A673 (cell line): ENCODE results near the gene P4HB. TPM values are rescaled to one million over a fixed set of nuclear protein-coding genes. Genes with fewer than 3 reads are reported as not detected.

Experiments used
- BruUV-seq: library from RNA; stranded (reverse); fragments of 400-500 nt; replicated peaks from 2 replicates; lab custom pipeline; 2021; lab: Mats Ljungman, UMichigan
- CTCF ChIA-PET: fragments of 300-600 bp; sonication (Branson Sonifier 250); formaldehyde crosslinking; loops from one replicate; lab custom pipeline; 2022; ENCODE audit warnings: antibody characterized with exemption; lab: Charles Lee
- POLR2A ChIA-PET: fragments of 300-600 bp; sonication (Branson Sonifier 250); formaldehyde crosslinking; loops from one replicate; lab custom pipeline; 2022; ENCODE audit warnings: antibody characterized with exemption; ENCODE audit not compliant: low non-redundant PET; lab: Charles Lee
- DNase-seq: peaks from one replicate; pipeline ENCODE4 v3.0.0-alpha.2; 2015; ENCODE audit warnings: low spot score
- H3K27ac ChIP-seq: fragments of 200-600 bp; sonication (generic); 2 replicates; pipeline ENCODE4 v1.5.1; 2016; ENCODE audit warnings: mixed run types, low read depth, mild to moderate bottlenecking, mixed read lengths, antibody characterized with exemption, low read length; ENCODE audit not compliant: poor library complexity, severe bottlenecking
- H3K27me3 ChIP-seq: fragments of 200-600 bp; sonication (generic); replicated peaks from 2 replicates; pipeline ENCODE4 v1.6.1; 2017; ENCODE audit warnings: mixed run types, low read depth, mild to moderate bottlenecking, mixed read lengths, antibody characterized with exemption, low read length; ENCODE audit not compliant: insufficient read depth, poor library complexity
- H3K36me3 ChIP-seq: fragments of 200-600 bp; sonication (generic); 2 replicates; pipeline ENCODE4 v1.6.1; 2016; ENCODE audit warnings: mixed run types, mild to moderate bottlenecking, mixed read lengths, antibody characterized with exemption, low read length; ENCODE audit not compliant: insufficient read depth, poor library complexity, severe bottlenecking
- H3K4me1 ChIP-seq: fragments of 200-600 bp; sonication (generic); 2 replicates; pipeline ENCODE4 v1.6.1; 2017; ENCODE audit warnings: mixed run types, mild to moderate bottlenecking, mixed read lengths, antibody characterized with exemption, low read length; ENCODE audit not compliant: insufficient read depth, poor library complexity, severe bottlenecking
- H3K4me3 ChIP-seq: fragments of 200-600 bp; sonication (generic); 2 replicates; pipeline ENCODE4 v1.5.1; 2016; ENCODE audit warnings: low read depth, mixed run types, mild to moderate bottlenecking, mixed read lengths, low read length; ENCODE audit not compliant: poor library complexity, severe bottlenecking
- H3K9me3 ChIP-seq: fragments of 200-600 bp; sonication (generic); 2 replicates; pipeline ENCODE4 v1.6.1; 2016; ENCODE audit warnings: mixed run types, low read depth, mild to moderate bottlenecking, mixed read lengths, antibody characterized with exemption, low read length; ENCODE audit not compliant: poor library complexity, severe bottlenecking
- EZH2 ChIP-seq: fragments of 200-600 bp; sonication (generic); IDR thresholded peaks from 2 replicates; pipeline ENCODE4 v1.6.1; 2017; ENCODE audit warnings: borderline replicate concordance, low read depth, mild to moderate bottlenecking, mixed read lengths, antibody characterized with exemption, low read length; ENCODE audit not compliant: poor library complexity, severe bottlenecking
- intact Hi-C: fragments of 100-400 bp; cut with micrococcal nuclease; formaldehyde crosslinking; loops from one replicate; pipeline ENCODE4 v1.10.0; 2022; ENCODE audit not compliant: unreplicated experiment
- total RNA-seq: library from RNA; stranded (reverse); gene quantifications from 2 replicates; pipeline ENCODE4 v1.2.3, GENCODE V29; 2021
- TF ChIP-seq, protein P1 (sequence below): fragments of 300-800, 200-600 bp; sonication (generic); conservative IDR thresholded peaks from 2 replicates; pipeline ENCODE4 v1.5.1; 2017; ENCODE audit warnings: low read depth, mild to moderate bottlenecking, antibody characterized with exemption, low read length, moderate library complexity, mixed read lengths

Gene P4HB
- total RNA-seq, 1 experiment from 2014 or later = 503 TPM

DNA sequence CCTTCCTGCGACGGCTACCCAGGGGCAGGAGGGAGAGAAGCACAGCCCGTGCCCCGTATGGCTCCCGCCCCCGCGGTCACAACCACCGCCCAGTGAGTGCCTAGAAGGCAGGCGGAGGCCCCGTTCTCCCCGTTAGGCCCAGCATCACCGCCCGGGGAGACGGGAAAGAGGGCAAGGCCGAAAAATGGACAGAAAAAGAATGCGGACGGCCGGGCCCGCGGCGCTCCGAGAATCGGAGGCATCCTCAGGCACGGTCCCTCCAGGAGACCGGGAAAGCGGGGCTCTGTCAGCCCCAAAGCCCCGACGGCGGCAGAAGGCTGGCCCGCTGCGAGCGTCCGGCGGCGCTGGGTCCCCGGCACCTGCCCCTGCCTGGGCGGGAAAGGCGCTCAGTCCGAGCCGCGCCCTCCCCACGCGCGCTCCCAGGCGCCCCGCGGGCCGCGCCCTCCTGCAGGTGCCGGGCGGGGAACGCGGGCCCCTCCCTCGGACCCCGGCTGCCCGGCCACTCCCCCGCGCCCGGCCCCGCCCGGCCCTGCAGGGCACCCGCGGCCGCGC, 27.7 kb downstream of the P4HB start:
- no peaks in the 10 kb centered on the region for H3K9me3 ChIP-seq
- intact Hi-C loops = no loop called here
- BruUV-seq = no TSS peak
- POLR2A ChIA-PET = no interaction called here
- H3K4me3 ChIP-seq = peak overlapping the region; percentile 86
- CTCF ChIA-PET = no interaction called here
- no peaks in the 10 kb centered on the region for H3K27me3 ChIP-seq
- peak overlapping the region; percentile 84 for H3K27ac ChIP-seq
- peaks cover 9% of the 10 kb centered on the region for H3K4me1 ChIP-seq
- peak; percentile 41 for DNase-seq
- H3K36me3 ChIP-seq = no peaks in the 10 kb centered on the region
- no peak for TF ChIP-seq EZH2
- TF ChIP-seq, protein P1, sequence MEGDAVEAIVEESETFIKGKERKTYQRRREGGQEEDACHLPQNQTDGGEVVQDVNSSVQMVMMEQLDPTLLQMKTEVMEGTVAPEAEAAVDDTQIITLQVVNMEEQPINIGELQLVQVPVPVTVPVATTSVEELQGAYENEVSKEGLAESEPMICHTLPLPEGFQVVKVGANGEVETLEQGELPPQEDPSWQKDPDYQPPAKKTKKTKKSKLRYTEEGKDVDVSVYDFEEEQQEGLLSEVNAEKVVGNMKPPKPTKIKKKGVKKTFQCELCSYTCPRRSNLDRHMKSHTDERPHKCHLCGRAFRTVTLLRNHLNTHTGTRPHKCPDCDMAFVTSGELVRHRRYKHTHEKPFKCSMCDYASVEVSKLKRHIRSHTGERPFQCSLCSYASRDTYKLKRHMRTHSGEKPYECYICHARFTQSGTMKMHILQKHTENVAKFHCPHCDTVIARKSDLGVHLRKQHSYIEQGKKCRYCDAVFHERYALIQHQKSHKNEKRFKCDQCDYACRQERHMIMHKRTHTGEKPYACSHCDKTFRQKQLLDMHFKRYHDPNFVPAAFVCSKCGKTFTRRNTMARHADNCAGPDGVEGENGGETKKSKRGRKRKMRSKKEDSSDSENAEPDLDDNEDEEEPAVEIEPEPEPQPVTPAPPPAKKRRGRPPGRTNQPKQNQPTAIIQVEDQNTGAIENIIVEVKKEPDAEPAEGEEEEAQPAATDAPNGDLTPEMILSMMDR = no peak

DNA sequence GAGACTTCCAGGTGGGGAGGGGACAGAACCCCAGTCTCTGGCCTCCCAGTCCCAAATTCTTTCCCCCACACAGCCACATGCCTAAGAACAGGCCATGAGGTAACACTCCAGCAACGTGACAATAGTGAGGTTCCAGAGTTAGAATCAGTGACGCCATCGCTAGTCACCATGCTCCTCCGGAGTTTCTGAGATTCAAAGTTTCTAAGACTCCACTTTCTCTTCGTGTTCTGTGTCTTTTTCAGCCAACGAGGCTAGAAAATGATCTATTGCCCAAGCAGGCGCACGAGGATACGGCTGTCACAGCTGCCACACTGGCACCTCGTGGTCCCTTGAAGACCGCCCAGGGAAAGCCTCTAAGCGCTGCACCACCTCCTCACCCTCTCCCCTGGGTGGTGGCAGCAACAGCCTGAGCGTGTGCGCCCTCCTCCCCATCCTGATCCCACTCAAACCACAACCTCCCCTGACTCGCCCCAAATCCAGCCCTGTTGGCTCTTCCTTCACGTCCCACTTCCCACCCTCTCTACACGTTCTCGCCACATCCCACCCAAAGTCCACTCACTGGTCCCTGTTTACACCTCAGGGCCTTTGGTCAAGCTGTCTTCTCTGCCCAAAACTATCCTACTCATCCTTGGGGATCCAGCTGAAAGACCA, 28.3 kb downstream of the P4HB start:
- TSS peak; percentile 57 for BruUV-seq
- intact Hi-C loops = no loop called here
- peaks cover 9% of the 10 kb centered on the region for H3K4me1 ChIP-seq
- CTCF ChIA-PET = no interaction called here
- no peaks in the 10 kb centered on the region for H3K9me3 ChIP-seq
- peak; percentile 61 for DNase-seq
- no peaks in the 10 kb centered on the region for H3K27me3 ChIP-seq
- H3K36me3 ChIP-seq = no peaks in the 10 kb centered on the region
- peak overlapping the region; percentile 84 for H3K27ac ChIP-seq
- TF ChIP-seq, protein P1 = no peak
- no peak for TF ChIP-seq EZH2
- H3K4me3 ChIP-seq = peak overlapping the region; percentile 86
- POLR2A ChIA-PET = no interaction called here

DNA sequence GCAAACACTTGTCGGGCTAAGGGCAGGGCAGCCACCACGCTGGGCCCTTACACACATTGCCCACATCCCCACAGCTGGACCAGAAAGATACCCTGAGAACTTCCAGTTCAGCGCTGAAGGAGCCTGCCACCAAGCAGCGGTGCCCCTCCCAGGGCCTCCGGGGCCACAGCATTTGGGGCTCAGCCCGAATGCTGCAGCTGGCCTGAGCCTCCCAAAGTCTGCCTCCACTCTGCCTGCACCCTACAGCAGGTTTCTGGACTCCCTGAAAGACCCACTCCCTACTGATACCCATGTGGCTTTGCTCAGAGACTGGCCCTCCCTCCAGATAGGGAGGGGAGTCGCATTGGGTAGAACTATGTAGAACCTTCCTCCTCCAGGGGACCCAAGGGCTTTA, 28.8 kb downstream of the P4HB start:
- Histone ChIP-seq H3K4me1 (peaks cover 9% of the 10 kb centered on the region), H3K36me3 (no peaks in the 10 kb centered on the region), H3K9me3 (no peaks in the 10 kb centered on the region), H3K4me3 (peak overlapping the region; percentile 86), H3K27ac (peak overlapping the region; percentile 51), H3K27me3 (no peaks in the 10 kb centered on the region)
- CTCF ChIA-PET = no interaction called here
- TF ChIP-seq EZH2 = no peak
- TF ChIP-seq, protein P1 = no peak
- DNase-seq = no peak
- no TSS peak for BruUV-seq
- POLR2A ChIA-PET = no interaction called here
- intact Hi-C loops = no loop called here
